Body of pancreas (tissue), 4 donors: ENCODE results near the gene HOXD4. TPM values are rescaled to one million over a fixed set of nuclear protein-coding genes. Genes with fewer than 3 reads are reported as not detected.

Experiments
- ATAC-seq: fragments of 150-250 bp; one replicate; pipeline ENCODE4 v1.9.1; 2016
- DNase-seq, 4 donors: peaks; one replicate each; pipeline ENCODE4 v3.0.0-alpha.2; 2019
- H3K27ac ChIP-seq, 4 donors: fragments of 200-600 bp; sonication (generic); 1 replicate in 3 of 4; 2 replicates in 1 of 4; pipeline versions ENCODE4 v1.5.1 to v1.6.1; 2016 to 2019; ENCODE audit warnings: mild to moderate bottlenecking in 1 of 4, mixed read lengths in 1 of 4, moderate library complexity in 1 of 4
- H3K27me3 ChIP-seq, 2 donors: fragments of 200-600 bp; sonication (generic); one replicate each; pipeline ENCODE4 v1.6.0; 2016; ENCODE audit warnings: mild to moderate bottlenecking in 1 of 2
- H3K36me3 ChIP-seq, 2 donors: fragments of 200-600 bp; sonication (generic); replicated peaks in 1 of 2; 2 replicates each; pipeline ENCODE4 v1.5.1; 2016; ENCODE audit warnings: low read depth in 2 of 2; ENCODE audit not compliant: insufficient read depth in 1 of 2
- H3K4me1 ChIP-seq: fragments of 200-600 bp; sonication (generic); one replicate; pipeline ENCODE4 v1.6.0; 2016
- H3K4me3 ChIP-seq, 2 donors: fragments of 200-600 bp; sonication (generic); 1 replicate in 1 of 2; 2 replicates in 1 of 2; pipeline ENCODE4 v1.5.1; 2016 to 2019
- H3K9me3 ChIP-seq, 3 donors: fragments of 200-600 bp; sonication (generic); 1 replicate in 2 of 3; 2 replicates in 1 of 3; pipeline ENCODE4 v1.5.1; 2016
- CTCF ChIP-seq, 7 experiments: fragments of 450-650 bp in 4 of 7; fragments of 200-600 bp in 3 of 7; sonication (generic) in 3 of 7; IDR thresholded peaks; one replicate each; pipeline ENCODE4 v1.5.1; 2016 to 2019; ENCODE audit warnings: antibody characterized with exemption in 7 of 7
- POLR2A ChIP-seq, 3 donors: fragments of 450-650 bp; IDR thresholded peaks; one replicate each; pipeline ENCODE4 v1.6.1; 2016; ENCODE audit warnings: antibody characterized with exemption in 3 of 3, mild to moderate bottlenecking in 2 of 3
- WGBS, 2 donors: methylation state at CpG; one replicate each; pipeline ENCODE4 v1.1.5; 2017; 5-methylcytosine and 5-hydroxymethylcytosine counted together
- intact Hi-C: fragments of 100-400 bp; cut with DNase I; formaldehyde crosslinking; loops from one replicate; pipeline ENCODE4 v1.15.1; 2023
- total RNA-seq, 2 donors: library from RNA; depleted of rRNA; stranded (reverse); fragments of >200 nt; gene quantifications; one replicate each; pipeline ENCODE4 v1.1.0, GENCODE V29; 2016

HOXD4 gene
- total RNA-seq, 2 donors from 2014 or later, result 0.78 TPM; not detected in 1

DNA sequence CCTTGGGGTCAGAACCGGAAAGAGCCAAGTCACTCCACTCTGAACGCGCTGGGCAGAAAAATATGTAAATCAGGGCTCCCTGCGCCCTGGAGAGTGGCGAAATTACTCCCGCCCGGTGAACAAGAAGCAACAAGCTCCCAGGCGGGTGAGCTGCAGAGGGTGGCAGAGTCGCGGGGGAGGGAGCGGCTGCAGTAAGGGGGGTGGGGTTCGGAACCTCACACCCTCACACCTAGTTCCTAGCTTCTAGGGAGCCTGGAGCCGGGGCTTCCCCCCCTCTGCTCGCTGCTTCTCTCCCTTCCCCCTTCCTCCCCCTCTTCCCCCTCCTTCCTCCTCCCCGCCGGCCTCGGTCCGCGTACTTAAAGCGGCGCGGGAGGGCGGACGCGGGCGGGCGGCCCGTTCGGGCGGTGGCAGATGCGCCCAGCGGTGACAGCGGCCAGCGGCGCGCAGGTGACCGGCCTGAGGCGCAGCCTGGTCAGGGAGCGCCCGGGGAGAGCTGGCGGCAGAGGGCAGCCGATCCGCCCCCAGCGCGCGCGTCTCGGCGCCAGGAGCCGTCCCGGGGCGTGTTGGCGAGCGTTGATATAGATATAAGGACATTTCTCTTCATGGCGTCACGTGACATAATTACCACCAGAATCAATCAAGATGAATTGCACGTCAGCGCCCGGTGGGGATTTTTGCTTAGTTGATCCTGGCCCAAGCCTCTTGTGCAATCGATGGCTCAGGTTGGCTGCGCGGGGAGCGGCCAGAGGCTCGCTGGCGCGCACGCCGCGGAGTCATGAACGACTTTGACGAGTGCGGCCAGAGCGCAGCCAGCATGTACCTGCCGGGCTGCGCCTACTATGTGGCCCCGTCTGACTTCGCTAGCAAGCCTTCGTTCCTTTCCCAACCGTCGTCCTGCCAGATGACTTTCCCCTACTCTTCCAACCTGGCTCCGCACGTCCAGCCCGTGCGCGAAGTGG lies 44.5 kb upstream of the HOXD4 start, which contains the start of gene HOXD11:
HOXD11 (plus strand) TSS at position 700 of the 959 bp plus-strand sequence; CDS start at position 776, 76 bp downstream.
- Histone ChIP-seq H3K27ac (no peak within 1 kb of the TSS), H3K9me3 (no peaks in the 10 kb centered on the region), H3K4me3 (no peak within 1 kb of the TSS), H3K27me3 (peaks cover 0 to 72% of the 10 kb centered on the region in 2 donors), H3K36me3 (no peaks in the 10 kb centered on the region), H3K4me1 (peaks cover 22% of the 10 kb centered on the region)
- intact Hi-C loops, result no loop called here
- ATAC-seq (peak; percentile 62), DNase-seq (peak in 2 of 4 donors; percentile 31 to 42)
- TF ChIP-seq POLR2A (IDR thresholded peaks at IDR 0.05) (no peak), CTCF (IDR thresholded peaks at IDR 0.05) (no peak)
- 0 to 2% methylated on average over 8 to 71 of the region's 85 CpGs for WGBS, 2 donors

- TF ChIP-seq CTCF (IDR thresholded peaks at IDR 0.05) (no peak), POLR2A (IDR thresholded peaks at IDR 0.05) (no peak)
These were observed 43.6 kb upstream of the HOXD4 start for GRCh38 chr2:176107731-176108181.

DNA sequence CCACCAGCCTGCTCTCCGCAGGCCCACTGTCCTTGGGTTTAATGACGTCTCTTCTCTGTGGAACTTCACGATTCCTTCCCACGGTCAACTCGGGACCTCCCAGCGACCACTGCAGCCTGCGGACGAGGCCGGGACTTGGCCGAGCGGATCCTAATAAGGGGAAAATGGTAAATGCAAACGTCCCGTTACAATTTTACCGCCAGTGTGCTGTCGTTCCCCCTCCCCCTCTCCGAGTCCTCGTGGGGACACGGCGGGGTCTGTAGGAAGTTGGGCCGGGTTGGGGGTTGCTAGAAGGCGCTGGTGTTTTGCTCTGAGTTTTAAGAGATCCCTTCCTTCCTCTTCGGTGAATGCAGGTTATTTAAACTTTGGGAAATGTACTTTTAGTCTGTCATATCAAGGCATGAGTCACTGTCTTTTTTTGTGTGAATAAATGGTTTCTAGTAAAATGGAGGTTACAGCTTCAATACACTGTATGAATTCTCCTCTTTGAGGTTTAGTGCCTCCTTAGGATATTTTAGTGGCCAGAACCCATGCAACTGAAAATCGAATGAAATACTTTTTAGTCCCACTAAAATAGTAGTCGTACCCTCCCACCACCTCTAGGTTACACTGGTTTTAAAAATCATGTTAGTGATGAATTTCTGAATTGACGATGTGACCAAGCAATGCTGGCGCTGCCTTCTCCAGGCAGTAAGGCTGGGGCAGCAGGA lies 42.0 kb upstream of the HOXD4 start:
- no peak overlapping the region for H3K27ac ChIP-seq
- intact Hi-C loops, result no loop called here
- ATAC-seq, result no peak
- TF ChIP-seq CTCF (IDR thresholded peaks at IDR 0.05) (no peak), POLR2A (IDR thresholded peaks at IDR 0.05) (no peak)
- H3K27me3 ChIP-seq, result peaks cover 0 to 78% of the 10 kb centered on the region in 2 donors
- no peaks in the 10 kb centered on the region for H3K36me3 ChIP-seq
- no peaks in the 10 kb centered on the region for H3K9me3 ChIP-seq
- H3K4me3 ChIP-seq, result no peak overlapping the region
- H3K4me1 ChIP-seq, result peaks cover 20% of the 10 kb centered on the region
- DNase-seq, result no peak
- 5 to 6% methylated on average over 26 of the region's 26 CpGs for WGBS, 2 donors

More at GRCh38 chr2:176107731-176108181, 43.6 kb upstream of the HOXD4 start:
- no peak for ATAC-seq
- intact Hi-C loops, result no loop called here
- no peak overlapping the region for H3K27ac ChIP-seq
- DNase-seq, result no peak
- WGBS, 2 donors, result 4% methylated on average over 54 of the region's 59 CpGs; no CpG with 5 or more reads in 1 of the 2 donors
- no peaks in the 10 kb centered on the region for H3K36me3 ChIP-seq
- peaks cover 0 to 77% of the 10 kb centered on the region in 2 donors for H3K27me3 ChIP-seq
- H3K9me3 ChIP-seq, result no peaks in the 10 kb centered on the region
- peaks cover 22% of the 10 kb centered on the region for H3K4me1 ChIP-seq
- H3K4me3 ChIP-seq, result no peak overlapping the region

DNA sequence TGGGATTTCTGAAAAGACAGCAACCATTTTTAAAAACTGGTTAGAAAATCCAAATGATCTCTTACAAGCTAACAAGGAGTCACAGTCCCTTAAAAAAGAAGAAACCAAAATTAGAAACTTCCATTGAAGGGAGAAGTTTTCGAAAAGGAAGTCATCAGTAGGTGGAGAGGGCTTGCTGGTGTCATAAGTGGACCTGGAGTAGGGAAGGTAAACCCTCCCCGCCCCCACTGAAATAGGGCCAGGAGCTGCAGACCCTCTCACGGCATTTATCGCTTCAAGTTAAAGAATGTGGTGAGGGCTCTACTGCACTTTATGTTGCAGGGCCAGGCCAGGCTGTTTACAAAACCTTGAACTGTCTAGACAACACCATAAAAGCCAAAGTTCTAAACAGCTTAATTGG lies 41.4 kb upstream of the HOXD4 start:
- Histone ChIP-seq H3K4me3 (no peak overlapping the region), H3K36me3 (no peaks in the 10 kb centered on the region), H3K27me3 (peaks cover 0 to 72% of the 10 kb centered on the region in 2 donors), H3K4me1 (peaks cover 15% of the 10 kb centered on the region), H3K9me3 (no peaks in the 10 kb centered on the region), H3K27ac (no peak overlapping the region)
- TF ChIP-seq CTCF (IDR thresholded peaks at IDR 0.05) (no peak), POLR2A (IDR thresholded peaks at IDR 0.05) (no peak)
- no peak for ATAC-seq
- 9 to 26% methylated on average over 4 of the region's 4 CpGs for WGBS, 2 donors
- DNase-seq, result no peak
- intact Hi-C loops, result no loop called here
